H9 (cell line): ENCODE results near the gene USP6. TPM values are rescaled to one million over a fixed set of nuclear protein-coding genes. Genes with fewer than 3 reads are reported as not detected.

Experiments used
- DNase-seq: peaks from one replicate; pipeline ENCODE4 v3.0.0-alpha.2; 2017
- H2AFZ ChIP-seq: one replicate; pipeline ENCODE4 v1.6.1; 2013; ENCODE audit warnings: mild to moderate bottlenecking, low read length, control low read depth, moderate library complexity
- H2AK5ac ChIP-seq: 2 replicates; pipeline ENCODE4 v1.6.1; 2013; ENCODE audit warnings: low read length, control low read depth, mixed read lengths; ENCODE audit not compliant: insufficient read length
- H2BK120ac ChIP-seq: one replicate; pipeline ENCODE4 v1.6.1; 2013; ENCODE audit warnings: low read depth, mild to moderate bottlenecking, low read length, control low read depth, inconsistent platforms; ENCODE audit not compliant: poor library complexity, severe bottlenecking
- H2BK12ac ChIP-seq: 2 replicates; pipeline ENCODE4 v1.6.1; 2013; ENCODE audit warnings: low read length, control low read depth, mixed read lengths, low read depth; ENCODE audit not compliant: insufficient read length
- H2BK15ac ChIP-seq: 2 replicates; pipeline ENCODE4 v1.6.1; 2013; ENCODE audit warnings: low read depth, low read length, control low read depth
- H2BK20ac ChIP-seq: one replicate; pipeline ENCODE4 v1.6.1; 2013; ENCODE audit warnings: low read depth, mild to moderate bottlenecking, low read length, control low read depth, inconsistent platforms; ENCODE audit not compliant: poor library complexity, severe bottlenecking
- H2BK5ac ChIP-seq: 2 replicates; pipeline ENCODE4 v1.6.1; 2013; ENCODE audit warnings: low read length, control low read depth, mixed read lengths; ENCODE audit not compliant: insufficient read length
- H3K14ac ChIP-seq: 2 replicates; pipeline ENCODE4 v1.6.1; 2013; ENCODE audit warnings: low read length, control low read depth; ENCODE audit not compliant: insufficient read depth
- H3K18ac ChIP-seq: 2 replicates; pipeline ENCODE4 v1.6.1; 2013; ENCODE audit warnings: low read depth, mild to moderate bottlenecking, mixed read lengths, low read length, control low read depth; ENCODE audit not compliant: insufficient read length
- H3K23ac ChIP-seq: 2 replicates; pipeline ENCODE4 v1.6.1; 2013; ENCODE audit warnings: low read length, control low read depth, mixed read lengths, low read depth; ENCODE audit not compliant: insufficient read length
- H3K23me2 ChIP-seq: 2 replicates; pipeline ENCODE4 v1.6.1; 2013; ENCODE audit warnings: low read depth, mild to moderate bottlenecking, mixed read lengths, low read length, control low read depth; ENCODE audit not compliant: insufficient read length, poor library complexity, severe bottlenecking
- H3K27ac ChIP-seq: 2 replicates; pipeline ENCODE4 v1.5.1; 2013; ENCODE audit warnings: low read length, control low read depth, mixed read lengths, low read depth; ENCODE audit not compliant: insufficient read length
- H3K27me3 ChIP-seq: 2 replicates; pipeline ENCODE4 v1.6.1; 2013; ENCODE audit warnings: low read length, control low read depth, inconsistent platforms; ENCODE audit not compliant: insufficient read depth
- H3K4ac ChIP-seq: 2 replicates; pipeline ENCODE4 v1.6.1; 2013; ENCODE audit warnings: low read depth, mild to moderate bottlenecking, control low read depth, inconsistent platforms, low read length, moderate library complexity
- H3K4me1 ChIP-seq: 2 replicates; pipeline ENCODE4 v1.6.1; 2013; ENCODE audit warnings: low read length, control low read depth, inconsistent platforms; ENCODE audit not compliant: insufficient read depth
- H3K4me2 ChIP-seq: 2 replicates; pipeline ENCODE4 v1.6.1; 2013; ENCODE audit warnings: low read length, control low read depth, mixed read lengths; ENCODE audit not compliant: insufficient read length, insufficient read depth
- H3K56ac ChIP-seq: 2 replicates; pipeline ENCODE4 v1.6.1; 2013; ENCODE audit warnings: low read depth, mild to moderate bottlenecking, mixed read lengths, low read length, control low read depth; ENCODE audit not compliant: insufficient read length
- H3K79me1 ChIP-seq: 2 replicates; pipeline ENCODE4 v1.6.1; 2013; ENCODE audit warnings: low read depth, mild to moderate bottlenecking, moderate library complexity, low read length, control low read depth, inconsistent platforms; ENCODE audit not compliant: insufficient read depth, poor library complexity, severe bottlenecking
- H3K79me2 ChIP-seq: 2 replicates; pipeline ENCODE4 v1.6.1; 2013; ENCODE audit warnings: low read length, control low read depth, inconsistent platforms; ENCODE audit not compliant: insufficient read depth
- H3K9ac ChIP-seq: 2 replicates; pipeline ENCODE4 v1.6.1; 2013; ENCODE audit warnings: low read length, control low read depth, mixed read lengths; ENCODE audit not compliant: insufficient read length; ENCODE audit errors: extremely low read depth
- H3K9me3 ChIP-seq: one replicate; pipeline ENCODE4 v1.6.1; 2013; ENCODE audit warnings: low read depth, low read length, inconsistent platforms; ENCODE audit not compliant: control insufficient read depth
- H3T11ph ChIP-seq: one replicate; pipeline ENCODE4 v1.6.1; 2013; ENCODE audit warnings: mild to moderate bottlenecking, low read length, control low read depth, inconsistent platforms
- H4K20me1 ChIP-seq: one replicate; pipeline ENCODE4 v1.6.1; 2013; ENCODE audit not compliant: control insufficient read depth, insufficient read length, insufficient read depth
- H4K5ac ChIP-seq: 2 replicates; pipeline ENCODE4 v1.6.1; 2013; ENCODE audit warnings: low read depth, mild to moderate bottlenecking, mixed read lengths, low read length, control low read depth; ENCODE audit not compliant: insufficient read length
- H4K8ac ChIP-seq: replicated peaks from 2 replicates; pipeline ENCODE4 v1.6.1; 2013; ENCODE audit warnings: low read length, control low read depth, mixed read lengths, low read depth; ENCODE audit not compliant: insufficient read length
- H4K91ac ChIP-seq: 2 replicates; pipeline ENCODE4 v1.6.1; 2013; ENCODE audit warnings: low read depth, mild to moderate bottlenecking, moderate library complexity, mixed read lengths, low read length, control low read depth; ENCODE audit not compliant: insufficient read length
- H3K27ac Mint-ChIP-seq, 3 experiments: 2 replicates in 2 of 3; 3 replicates in 1 of 3; pipeline ENCODE4 v1.8.0; 2020 to 2021; ENCODE audit warnings: mixed read lengths in 3 of 3, mild to moderate bottlenecking in 1 of 3, moderate library complexity in 1 of 3
- H3K27me3 Mint-ChIP-seq: 2 replicates; pipeline ENCODE4 v1.8.0; 2021; ENCODE audit warnings: low read depth, mild to moderate bottlenecking, moderate library complexity, mixed read lengths
- H3K36me3 Mint-ChIP-seq, 3 experiments: 2 replicates in 2 of 3; 3 replicates in 1 of 3; pipeline ENCODE4 v1.8.0; 2020 to 2021; ENCODE audit warnings: low read depth in 3 of 3, mixed read lengths in 3 of 3; ENCODE audit not compliant: insufficient read depth in 1 of 3
- H3K4me1 Mint-ChIP-seq, 2 experiments: 2 replicates each; pipeline ENCODE4 v1.8.0; 2020; ENCODE audit warnings: mixed read lengths in 2 of 2
- H3K4me3 Mint-ChIP-seq, 2 experiments: 2 replicates in 1 of 2; 3 replicates in 1 of 2; pipeline ENCODE4 v1.8.0; 2020 to 2021; ENCODE audit warnings: mild to moderate bottlenecking in 2 of 2, mixed read lengths in 2 of 2, moderate library complexity in 1 of 2
- H3K9me3 Mint-ChIP-seq, 2 experiments: 2 replicates in 1 of 2; 3 replicates in 1 of 2; pipeline ENCODE4 v1.8.0; 2020; ENCODE audit warnings: mild to moderate bottlenecking in 2 of 2, mixed read lengths in 2 of 2, moderate library complexity in 1 of 2
- CTCF ChIP-seq: fragments of 200-600 bp; sonication (generic); conservative IDR thresholded peaks from 3 replicates; pipeline ENCODE4 v1.8.0; 2021; ENCODE audit warnings: antibody characterized with exemption, mild to moderate bottlenecking
- WGBS: extraction: QIAGEN DNeasy Blood & Tissue Kit; methylation state at CpG from one replicate; pipeline ENCODE4 v1.1.7; 2013; ENCODE audit warnings: missing lambda C conversion rate, low lambda C conversion rate, mixed read lengths; ENCODE audit not compliant: insufficient read length; ENCODE audit errors: extremely low coverage; 5-methylcytosine and 5-hydroxymethylcytosine counted together
- total RNA-seq: library from RNA; stranded (reverse); gene quantifications from 2 replicates; pipeline ENCODE4 v1.2.1, GENCODE V29; 2021

Gene USP6
- total RNA-seq, 1 experiment from 2014 or later: 0.17 TPM

- Histone ChIP-seq H3K79me1 (no peaks in the 10 kb centered on the region), H4K91ac (no peak overlapping the region), H2BK15ac (no peak overlapping the region), H3K27me3 (no peaks in the 10 kb centered on the region), H3K23me2 (peaks cover 7% of the 10 kb centered on the region), H2BK20ac (no peak overlapping the region), H3K4me1 (no peaks in the 10 kb centered on the region), H2AK5ac (no peak overlapping the region), H2BK120ac (no peak overlapping the region), H2BK12ac (no peak overlapping the region), H2AFZ (no peak overlapping the region), H4K20me1 (no peaks in the 10 kb centered on the region), H3K27ac (no peak overlapping the region), H3K4me2 (peak overlapping the region; percentile 65), H3K4ac (no peak overlapping the region), H4K5ac (no peak overlapping the region), H2BK5ac (no peak overlapping the region), H3T11ph (no peak overlapping the region), H3K14ac (no peak overlapping the region), H4K8ac (no peak overlapping the region), H3K56ac (no peak overlapping the region), H3K79me2 (no peaks in the 10 kb centered on the region), H3K9me3 (peaks cover 39% of the 10 kb centered on the region), H3K18ac (no peak overlapping the region), H3K23ac (no peak overlapping the region), H3K9ac (no peak overlapping the region)
- Mint-ChIP-seq H3K4me3 (peak overlapping the region; percentile 82), H3K27ac (no peak overlapping the region), H3K9me3 (peaks cover 54 to 59% of the 10 kb centered on the region in 2 experiments), H3K27me3 (peaks cover 65% of the 10 kb centered on the region), H3K36me3 (peaks cover 10 to 36% (median 30%) of the 10 kb centered on the region in 3 experiments), H3K4me1 (peaks cover 2 to 3% of the 10 kb centered on the region in 2 experiments; a peak in 1 of 4 replicates)
- WGBS: no CpG with 5 or more reads among the region's 7 CpGs
- TF ChIP-seq CTCF: no peak
- no peak for DNase-seq
Measured at GRCh38 chr17:5096731-5097100, 19.1 kb upstream of the USP6 start.
